ENCODE results near the gene HYDIN. TPM values are rescaled to one million over a fixed set of nuclear protein-coding genes. Genes with fewer than 3 reads are reported as not detected.
A peak's percentile ranks its signal among the peaks of the same experiment; 100 is the strongest.

Gene HYDIN
- total RNA-seq, 1 donor from 2014 or later, result 4.0 TPM

DNA sequence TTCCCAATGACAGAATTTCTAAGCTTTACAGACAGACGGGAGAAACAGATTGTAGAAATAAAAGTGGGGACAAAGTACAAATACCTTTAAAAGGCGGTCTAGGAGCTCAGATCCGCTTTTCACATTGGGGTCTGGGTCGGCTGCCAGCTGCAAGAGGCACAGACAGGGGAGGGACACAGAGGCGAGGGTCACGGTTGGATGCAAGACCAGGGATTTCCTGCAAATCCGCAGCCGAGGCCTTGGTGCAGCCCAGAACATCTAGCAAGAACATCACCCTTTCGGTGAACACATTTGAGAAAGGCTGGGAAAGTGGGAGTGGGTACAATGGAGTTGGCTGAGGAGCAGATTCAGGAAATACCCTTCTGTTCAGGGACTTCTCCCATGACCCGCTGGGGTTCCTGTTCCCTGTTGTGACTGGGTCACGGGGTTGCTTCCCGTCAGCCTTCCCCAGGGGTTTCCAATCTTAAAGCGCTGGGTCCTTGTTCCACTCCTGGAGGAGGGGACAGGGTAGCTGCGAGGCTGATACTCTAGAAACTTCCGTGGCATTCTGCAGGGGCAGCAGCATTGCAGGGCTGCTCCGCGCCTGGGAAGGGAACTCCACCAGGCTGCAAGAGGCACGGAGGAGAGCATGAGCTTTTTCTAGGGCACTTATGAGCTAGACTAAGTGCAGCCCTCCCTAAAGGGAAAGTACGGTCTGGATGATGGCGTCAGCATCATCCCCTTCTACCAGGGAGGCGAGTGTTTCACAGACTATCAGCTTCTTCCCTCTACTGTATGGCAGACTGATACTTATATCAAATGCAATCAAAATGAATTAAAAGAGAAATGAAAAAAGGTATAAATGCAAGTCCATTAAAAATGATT lies 445.6 kb downstream of the HYDIN start:
- DNase-seq, result no peak

DNA sequence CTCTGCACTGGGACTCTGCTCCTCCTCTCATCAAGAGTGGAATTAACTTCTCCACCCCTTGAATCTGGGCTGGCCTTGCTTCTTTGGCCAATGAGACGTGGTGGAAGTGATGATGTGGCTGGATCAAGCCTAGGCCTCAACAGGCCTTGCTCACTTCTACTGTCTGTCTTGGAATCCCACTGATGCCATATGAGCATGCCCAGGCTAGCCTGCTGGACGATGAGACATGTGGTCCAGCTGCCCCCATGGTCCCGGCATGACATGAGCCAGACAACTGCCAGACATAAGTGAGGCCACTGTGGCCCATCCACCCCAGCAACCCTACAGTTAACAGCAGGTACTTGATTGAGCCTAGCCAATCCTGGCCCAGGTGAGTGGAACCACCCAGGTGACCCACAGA lies 448.3 kb downstream of the HYDIN start:
- DNase-seq, result no peak

DNA sequence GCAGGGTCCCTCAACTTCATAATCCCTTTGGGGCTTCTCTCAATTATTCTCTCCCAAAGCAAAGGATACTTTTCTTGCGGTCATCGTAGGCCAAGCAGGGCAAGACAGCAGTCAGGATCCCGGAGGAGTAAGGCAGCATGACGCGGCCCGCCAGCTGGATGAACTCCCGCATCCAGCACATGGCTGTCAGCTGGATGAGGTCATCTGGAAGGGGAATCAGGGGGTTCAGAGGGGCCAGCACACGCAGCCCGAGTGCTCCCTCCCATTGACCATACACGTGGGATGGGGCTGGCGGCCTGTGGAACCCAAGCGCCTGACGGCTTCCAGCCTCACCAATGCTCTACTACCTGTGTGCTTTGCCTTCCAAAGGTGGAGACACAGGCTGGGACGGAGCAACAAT lies 448.7 kb downstream of the HYDIN start:
- no peak for DNase-seq

DNA sequence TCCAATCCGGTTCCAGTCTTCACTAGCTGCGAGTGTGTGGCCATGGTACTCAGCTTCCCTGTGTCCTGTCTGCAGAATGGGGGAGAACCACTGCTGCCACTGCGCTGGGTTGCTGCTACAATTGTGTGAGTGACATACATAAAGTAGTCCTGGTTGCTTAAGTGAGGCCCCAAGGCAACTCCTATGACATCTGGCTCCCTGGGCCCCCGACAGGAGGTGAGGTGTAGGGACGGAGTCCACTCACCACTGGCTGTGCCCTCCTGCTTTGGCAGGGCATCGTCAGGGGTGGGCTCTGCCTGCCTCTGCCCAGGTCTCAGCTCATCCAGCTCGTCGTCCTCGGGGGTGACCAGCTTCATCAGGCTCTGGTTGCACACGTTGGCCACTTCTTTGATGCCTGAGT lies 450.0 kb downstream of the HYDIN start:
- no peak for DNase-seq

DNA sequence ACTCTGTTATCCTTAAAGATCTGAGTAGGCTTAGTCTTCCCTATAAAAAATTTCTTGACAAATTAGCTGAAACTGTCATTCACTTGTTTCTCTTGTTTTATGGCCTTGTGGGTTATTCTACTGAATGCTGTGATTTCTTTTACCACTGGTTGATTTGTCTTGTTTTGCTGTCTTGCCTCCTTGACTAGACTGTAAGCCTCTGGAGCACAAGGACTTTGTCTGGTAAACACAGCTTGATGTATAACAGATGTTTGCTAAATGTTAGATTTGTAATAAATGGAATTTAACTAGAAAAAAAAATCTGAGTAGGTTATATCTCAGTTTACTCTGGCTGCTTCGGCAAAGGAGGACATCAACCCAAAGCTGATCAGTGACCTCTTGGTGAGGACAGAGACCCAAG lies 451.2 kb downstream of the HYDIN start:
- DNase-seq, result no peak

DNA sequence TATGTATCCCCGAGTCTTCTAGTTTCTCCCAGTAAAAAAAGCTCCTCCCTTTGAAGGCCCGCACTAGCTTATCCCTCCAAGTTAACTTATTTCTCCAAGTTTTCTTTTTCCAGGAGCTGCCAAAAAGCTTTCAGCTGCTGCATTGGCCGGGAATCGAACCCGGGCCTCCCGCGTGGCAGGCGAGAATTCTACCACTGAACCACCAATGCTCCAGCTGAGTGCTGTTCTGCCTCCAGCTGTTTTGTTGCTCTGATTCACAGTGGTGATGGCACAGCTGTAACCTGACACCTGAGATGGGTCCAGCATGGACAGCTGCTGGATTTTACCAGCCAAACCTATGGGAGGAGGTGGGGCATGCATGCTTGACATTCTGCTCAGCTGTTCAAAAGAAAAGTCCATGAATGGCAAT lies 451.6 kb downstream of the HYDIN start:
- peak; percentile 58 for DNase-seq

DNA sequence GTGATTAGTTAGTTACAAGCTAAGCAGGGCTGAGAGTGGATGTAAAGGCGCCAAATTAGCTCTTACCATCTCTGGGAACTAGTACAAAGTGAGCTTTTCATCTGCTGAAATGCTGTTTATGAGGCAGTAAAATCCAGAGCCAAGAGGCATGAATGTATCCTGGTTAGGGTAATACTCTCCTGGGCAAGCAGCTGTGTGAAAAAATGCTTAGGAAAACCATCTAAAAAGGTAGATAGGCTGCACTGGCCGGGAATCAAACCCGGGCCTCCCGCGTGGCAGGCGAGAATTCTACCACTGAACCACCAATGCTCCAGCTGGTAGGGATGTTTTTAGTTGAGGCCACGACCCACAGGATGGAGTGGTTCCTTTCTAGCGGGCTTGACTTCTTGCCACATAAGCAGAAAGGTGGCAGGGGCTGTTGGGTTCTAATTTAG lies 452.5 kb downstream of the HYDIN start:
- DNase-seq, result no peak

DNA sequence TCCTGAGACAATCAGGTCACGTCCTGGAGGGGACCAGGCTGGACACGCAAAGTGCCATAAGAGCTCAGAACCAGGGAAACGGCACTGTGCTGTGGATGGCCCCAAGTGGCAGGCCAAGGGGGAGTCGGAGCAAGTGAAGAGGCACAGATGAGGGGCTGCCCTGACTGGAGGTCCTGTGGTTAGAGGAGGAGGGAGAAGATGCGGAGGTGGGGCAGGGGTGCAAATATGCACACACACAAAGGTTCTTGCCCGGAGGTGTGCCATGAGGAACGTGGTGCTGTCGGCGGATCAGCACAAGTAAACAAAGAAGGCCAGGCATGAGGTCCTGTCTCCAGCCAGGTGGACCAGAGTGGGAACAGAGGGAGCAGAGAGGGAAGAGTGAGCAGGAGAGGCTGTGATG lies 453.0 kb downstream of the HYDIN start:
- no peak for DNase-seq

DNA sequence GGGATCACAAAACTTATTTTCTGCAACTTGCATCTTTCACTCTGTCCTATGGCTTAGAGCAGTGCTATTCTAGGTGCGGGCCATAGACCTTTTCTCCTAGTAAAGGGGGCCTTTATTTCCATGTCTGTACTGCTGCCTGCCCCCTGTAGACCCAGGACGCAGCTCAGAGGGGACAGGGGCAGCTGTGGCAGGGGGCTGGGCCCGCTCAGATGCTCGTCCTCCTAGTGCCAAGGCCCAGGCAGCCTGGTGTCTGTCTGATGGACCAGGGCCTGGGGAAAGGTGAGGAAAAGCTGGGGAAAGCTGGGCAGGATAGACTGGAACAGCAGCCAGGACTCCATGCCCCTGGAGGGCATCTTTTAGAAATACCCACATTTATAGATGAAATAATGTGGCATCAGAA lies 455.1 kb downstream of the HYDIN start:
- DNase-seq, result no peak

DNA sequence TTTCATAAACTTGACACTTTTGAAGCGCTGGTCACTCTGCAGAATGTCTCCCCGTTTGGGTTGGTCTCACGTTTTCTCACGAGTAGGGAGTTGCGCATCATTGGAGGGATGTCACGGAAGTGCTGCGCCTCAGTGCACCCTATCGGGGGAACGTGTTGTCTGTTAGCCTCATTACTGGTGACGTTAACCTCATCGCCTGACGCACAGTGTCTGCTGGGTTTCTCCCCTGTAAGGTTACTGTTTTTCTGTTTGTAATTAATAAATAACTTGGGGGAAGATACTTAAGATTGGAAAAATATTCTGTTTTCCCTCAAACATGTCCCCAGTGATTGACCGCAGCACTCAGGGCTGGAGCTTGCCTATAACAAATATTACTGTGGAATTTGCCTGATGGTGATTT lies 456.3 kb downstream of the HYDIN start:
- DNase-seq, result no peak

DNA sequence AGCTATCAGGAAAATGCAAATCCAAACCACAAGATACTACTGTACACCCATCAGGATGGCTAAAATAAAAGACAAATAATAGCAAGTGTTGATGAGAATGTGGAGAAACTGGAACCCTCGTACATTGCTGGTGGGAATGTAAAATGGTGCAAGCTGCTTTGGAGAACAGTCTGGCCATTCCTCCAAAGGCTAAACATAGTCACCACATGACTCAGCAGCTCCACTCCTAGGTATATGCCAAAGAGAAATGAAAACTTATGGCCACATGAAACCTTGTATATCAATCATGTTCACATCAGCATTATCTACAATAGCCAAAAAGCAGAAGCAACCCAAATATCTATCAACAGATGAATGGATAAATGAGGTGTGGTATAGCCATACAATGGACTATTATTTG lies 458.0 kb downstream of the HYDIN start:
- no peak for DNase-seq

DNA sequence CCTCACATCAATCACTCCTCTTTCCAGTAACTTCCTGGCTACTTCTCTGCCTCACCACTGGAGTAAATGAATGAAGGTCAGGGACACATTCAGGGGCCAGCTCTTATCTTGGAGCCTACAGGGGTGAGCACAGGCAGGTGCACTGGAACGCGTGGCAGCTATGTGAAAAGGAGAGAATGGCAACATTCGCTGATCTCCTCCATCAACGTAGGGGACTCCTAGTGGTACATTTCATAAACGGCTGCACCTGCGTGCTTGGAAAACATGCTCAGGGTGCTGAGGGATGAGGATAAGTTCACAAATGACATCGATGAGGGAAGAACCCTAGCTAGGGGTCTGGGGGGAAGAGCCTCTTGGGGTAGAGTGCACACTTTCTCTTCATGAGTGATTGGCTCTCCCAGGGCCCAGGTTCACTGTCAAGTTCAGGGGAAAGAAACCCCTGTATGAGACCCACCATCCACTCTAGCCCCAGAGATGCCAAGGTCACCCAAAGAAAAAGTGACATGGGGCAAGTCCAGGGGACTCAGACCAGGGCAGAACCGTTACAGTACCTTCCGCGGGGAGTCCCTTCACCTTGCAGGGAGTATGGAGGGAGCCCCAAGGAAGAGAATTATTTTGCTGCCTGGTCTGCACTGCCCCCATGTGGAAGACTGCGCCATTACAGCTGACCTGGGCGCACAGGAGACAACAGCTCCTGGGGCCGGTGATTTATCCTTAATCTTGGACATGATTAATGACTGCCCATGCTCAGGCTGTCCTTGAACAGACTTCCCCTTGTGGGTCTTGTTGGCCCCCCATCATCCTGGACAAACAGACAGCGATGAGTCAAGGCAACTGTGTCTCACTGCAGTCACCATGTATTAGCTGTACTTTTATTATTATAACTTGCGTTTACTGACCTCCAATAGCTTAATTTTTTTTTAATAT lies 459.6 kb downstream of the HYDIN start:
- peak; percentile 29 for DNase-seq

DNA sequence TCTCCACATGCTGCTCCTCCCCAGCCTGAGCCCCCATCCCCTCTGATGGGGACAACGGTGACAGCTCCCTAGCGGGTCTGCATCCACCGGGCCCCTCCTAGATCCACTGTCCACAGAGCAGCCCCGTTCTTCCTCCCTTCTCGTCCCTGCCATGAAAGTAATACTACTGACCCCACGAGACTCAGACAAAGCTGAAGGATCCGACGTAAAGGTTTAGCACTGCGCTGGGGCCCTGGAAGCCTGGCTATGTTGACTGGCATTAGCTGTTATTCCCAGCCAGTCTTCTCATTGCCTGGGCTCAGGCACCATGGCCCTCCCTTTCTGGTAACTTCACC lies 460.3 kb downstream of the HYDIN start:
- DNase-seq, result no peak

DNA sequence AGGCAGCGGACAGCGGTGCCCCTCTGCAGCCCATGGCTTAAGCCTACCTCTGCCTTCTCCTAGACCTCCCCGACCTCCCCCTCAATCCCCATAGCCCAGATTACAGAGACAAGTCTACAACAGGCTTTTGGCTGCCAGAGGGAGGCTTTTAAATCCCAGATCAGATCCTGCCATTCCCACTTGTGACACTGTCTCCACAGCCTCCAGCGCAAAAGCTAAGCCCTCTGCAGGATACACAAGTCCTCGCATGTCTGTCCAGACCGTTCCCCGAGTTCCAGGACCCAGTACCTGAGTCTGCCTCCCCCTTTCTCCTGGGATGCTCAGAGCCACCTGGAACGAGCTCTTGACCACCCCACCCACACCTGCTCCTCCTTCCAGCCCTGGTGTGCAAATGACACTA lies 460.8 kb downstream of the HYDIN start:
- no peak for DNase-seq

DNA sequence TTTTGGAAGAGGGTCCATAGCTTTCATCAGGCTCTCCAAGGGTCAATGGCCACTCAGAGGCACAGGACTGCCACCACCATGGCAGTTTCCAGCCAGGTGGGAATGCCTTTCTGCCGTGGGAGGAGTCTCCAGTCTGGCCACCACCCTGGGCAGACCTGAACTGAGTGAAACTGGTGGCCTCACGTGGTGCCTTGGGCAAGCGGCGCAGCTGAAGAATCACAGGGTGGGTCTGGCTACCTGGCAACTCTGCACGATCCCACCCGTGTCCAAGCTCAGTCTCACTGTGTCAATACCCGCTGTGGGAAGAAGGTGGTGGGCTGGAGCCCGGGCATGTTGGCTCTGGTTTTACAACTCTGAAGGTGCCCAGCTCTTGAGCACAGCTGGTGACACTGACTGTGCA lies 461.4 kb downstream of the HYDIN start:
- no peak for DNase-seq

DNA sequence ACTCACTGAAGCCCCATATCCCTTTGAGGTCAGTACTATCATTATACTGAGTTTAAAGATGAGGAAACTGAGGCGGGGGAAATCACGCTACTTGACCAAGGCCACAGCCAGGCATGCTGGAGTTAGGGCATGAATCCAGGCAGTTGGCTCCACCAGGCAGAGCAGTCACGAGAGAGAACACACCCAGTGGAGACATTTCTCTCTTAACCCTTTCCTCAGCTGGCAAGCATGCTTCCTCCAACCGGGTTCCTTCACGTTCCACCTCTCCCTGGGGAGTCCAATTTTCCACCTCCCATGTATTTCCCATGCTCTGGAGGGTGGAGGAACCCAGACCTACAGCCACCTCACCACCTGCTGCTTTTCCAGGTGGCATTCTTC lies 462.3 kb downstream of the HYDIN start:
- no peak for DNase-seq

DNA sequence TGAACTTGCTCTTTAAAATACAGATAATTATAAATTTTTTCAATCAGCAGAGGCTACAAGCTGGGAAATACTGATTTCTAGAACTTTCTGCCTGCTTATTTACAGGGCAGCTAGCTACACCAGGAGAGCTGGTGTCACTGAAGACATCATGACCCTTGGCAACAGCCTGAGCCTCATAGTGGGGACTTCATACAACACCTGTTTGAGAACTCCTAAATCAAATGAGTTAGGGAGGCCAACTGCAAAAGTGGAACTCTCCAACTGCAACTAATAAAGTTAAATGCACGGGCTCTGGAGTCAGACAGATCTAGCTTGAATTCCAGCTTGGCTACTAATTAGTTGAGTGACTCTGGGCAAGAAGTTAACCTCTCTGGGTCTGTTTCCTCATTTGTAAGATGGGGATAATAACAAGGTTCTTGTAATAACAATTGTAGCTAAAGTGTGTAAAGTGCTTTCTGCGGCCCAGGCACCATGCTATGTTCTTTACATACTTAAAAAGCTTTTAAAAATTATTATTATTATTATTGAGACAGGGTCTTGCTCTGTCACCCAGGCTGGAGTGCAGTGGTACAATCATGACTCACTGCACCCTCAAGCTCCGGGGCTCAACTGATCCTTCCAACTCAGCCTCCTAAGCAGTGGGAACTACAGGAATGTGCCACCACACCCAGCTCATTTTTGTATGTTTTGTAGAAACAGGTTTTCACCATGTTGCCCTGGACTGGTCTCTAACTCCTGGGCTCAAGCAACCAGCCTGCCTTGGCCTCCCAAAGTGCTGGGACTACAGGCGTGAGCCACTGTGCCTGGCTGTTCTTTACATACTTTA lies 462.9 kb downstream of the HYDIN start:
- DNase-seq, result no peak

DNA sequence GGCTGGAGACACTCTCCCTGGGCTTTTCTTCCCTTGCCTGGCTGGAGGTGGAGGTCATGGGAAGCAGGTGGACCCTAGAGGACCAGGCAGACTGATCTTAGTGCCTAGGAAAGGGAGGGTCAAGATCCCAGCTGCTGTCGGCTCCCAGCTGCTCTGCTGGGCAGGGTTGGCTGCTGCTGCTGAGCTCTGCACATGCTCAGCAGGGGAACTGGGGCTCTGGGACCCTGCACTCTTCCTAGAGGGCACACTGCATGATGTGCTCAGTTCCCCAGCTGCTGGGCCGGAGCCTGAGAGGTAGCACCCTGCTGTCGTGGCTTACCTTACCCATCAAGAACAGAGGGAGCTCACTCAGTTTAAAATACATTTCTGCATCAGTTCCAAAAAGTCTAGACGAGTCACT lies 463.9 kb downstream of the HYDIN start:
- DNase-seq, result no peak

DNA sequence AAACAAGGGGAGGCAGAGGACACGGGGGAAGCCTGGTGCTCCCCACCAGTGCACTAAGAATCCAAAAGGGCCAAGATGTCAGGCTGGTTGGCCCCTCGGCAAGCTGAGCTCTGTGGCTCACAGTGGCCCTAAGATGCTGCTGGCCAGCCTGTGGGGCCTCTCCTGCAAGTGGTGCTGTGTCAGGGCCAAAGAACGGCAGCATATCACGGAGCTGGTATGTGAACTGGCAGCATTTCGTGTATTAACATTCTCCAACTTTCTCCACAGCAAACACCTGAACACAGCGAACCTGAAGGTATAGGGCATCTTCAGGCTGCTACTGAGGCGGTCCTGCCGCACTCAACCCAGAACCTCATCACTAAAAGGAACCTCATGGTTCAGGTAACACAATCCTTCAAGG lies 464.3 kb downstream of the HYDIN start:
- DNase-seq, result no peak

DNA sequence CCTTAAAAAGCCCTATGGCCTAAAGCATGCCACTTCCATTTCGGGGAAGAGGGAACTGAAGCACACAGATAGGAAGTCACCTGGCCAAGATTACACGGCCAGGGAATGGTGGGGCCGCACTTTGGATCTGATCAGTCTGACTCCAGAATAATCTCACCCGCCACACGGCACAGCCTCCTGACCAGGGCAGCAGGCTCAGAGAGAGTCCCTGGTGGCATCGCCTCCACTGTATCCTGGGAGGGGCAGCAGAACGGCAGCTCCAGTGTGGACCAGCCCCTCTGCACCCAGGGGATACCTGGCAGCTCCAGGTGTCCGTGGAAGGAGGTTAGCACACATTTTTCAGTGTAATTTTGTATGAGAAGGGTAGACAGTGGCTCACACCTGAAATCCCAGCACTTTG lies 465.0 kb downstream of the HYDIN start:
- no peak for DNase-seq

DNA sequence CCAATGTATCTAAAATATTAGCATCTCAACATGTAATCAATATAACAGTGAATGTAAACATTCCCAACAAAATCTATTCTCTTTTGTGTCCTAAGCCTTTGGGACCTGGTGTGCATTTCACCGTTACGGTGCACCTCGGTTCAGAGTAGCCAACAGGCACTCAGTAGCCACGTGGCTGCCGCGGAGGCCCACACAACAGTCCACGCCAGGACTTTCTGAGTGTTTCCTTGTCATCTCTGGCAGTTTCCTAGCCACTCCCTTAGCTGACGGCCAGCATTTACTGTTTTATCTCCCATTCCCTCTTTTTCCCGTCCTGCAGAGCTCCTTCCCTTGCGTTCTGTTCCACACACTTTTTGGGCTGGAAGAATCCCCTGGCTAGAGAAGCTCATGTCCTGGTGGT lies 465.9 kb downstream of the HYDIN start:
- no peak for DNase-seq

DNA sequence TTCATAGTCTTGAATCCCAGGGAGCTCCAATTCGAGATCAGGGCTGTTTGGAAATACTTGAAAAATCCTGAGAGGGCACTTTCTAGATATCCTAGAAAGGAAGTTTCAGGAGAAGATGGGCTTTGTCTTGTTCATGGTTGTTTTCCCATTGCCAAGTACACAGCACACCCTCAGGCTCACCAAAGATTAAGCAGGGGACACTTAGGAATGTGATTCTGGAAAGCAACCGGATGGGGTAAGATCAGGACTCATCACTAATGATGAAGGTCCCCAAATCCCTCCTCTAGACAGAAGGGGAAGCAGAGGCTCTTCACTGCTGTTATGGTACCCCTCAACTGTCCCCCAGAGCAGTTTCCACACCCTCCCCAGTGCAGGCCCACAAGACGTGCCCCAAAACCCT lies 470.3 kb downstream of the HYDIN start:
- no peak for DNase-seq

DNA sequence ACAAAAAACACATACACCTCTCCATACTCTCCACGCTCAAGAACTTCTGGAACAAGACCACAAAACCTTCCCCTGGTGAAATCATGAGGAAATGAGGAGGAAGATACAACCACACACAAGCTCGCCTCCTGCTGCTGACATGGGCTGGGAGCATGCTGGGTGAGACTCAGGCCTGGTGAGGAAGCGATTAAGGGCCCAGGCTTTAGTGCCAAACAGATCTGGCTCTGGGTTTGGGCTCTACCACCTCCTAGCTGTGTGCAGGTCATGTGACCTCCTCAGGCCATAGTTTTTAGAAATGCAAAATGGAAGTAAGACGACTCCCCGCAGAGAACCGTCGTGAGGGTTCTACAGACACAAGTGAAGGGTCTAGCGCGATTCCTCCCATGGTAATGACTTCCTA lies 470.9 kb downstream of the HYDIN start:
- no peak for DNase-seq

Data from skin of body (tissue), 2 donors.